GF-D8 (cell line): Measurements from ENCODE around the gene ARHGAP21.
"Not testable (repeated sequence)": the region's sequence is repeated elsewhere in the genome, so short reads cannot be mapped to it uniquely, and the experiment has no call there.

Experiments used
- DNase-seq: peaks from one replicate; lab custom pipeline; 2025; lab: John Stamatoyannopoulos, UW

ARHGAP21 gene

GRCh38 chr10:24625778-24626177 lies 97.9 kb downstream of the ARHGAP21 start:
- DNase-seq, result no peak

GRCh38 chr10:24623383-24623782 lies 100.3 kb downstream of the ARHGAP21 start:
- no peak for DNase-seq

GRCh38 chr10:24622781-24623301 lies 100.8 kb downstream of the ARHGAP21 start:
- no peak for DNase-seq

- not testable (repeated sequence) for DNase-seq
These were observed 102.5 kb downstream of the ARHGAP21 start for GRCh38 chr10:24621035-24621795.

- DNase-seq, result not testable (repeated sequence)
These were observed 103.7 kb downstream of the ARHGAP21 start for GRCh38 chr10:24619994-24620310.

GRCh38 chr10:24619291-24619993 lies 104.2 kb downstream of the ARHGAP21 start:
- DNase-seq, result not testable (repeated sequence)

- DNase-seq, result no peak
These were observed 105.3 kb downstream of the ARHGAP21 start for GRCh38 chr10:24618401-24618800.

- no peak for DNase-seq
These were observed 105.8 kb downstream of the ARHGAP21 start for GRCh38 chr10:24617771-24618396.

GRCh38 chr10:24616536-24616935 lies 107.2 kb downstream of the ARHGAP21 start:
- DNase-seq, result no peak

- no peak for DNase-seq
These were observed 117.7 kb downstream of the ARHGAP21 start for GRCh38 chr10:24606021-24606420.

GRCh38 chr10:24605141-24605540 lies 118.5 kb downstream of the ARHGAP21 start:
- no peak for DNase-seq

GRCh38 chr10:24603333-24603732 lies 120.4 kb downstream of the ARHGAP21 start:
- DNase-seq, result no peak

- no peak for DNase-seq
These were observed 125.7 kb downstream of the ARHGAP21 start for GRCh38 chr10:24597961-24598360.

- no peak for DNase-seq
These were observed 126.3 kb downstream of the ARHGAP21 start for GRCh38 chr10:24597426-24597825.

GRCh38 chr10:24596217-24596930 lies 127.3 kb downstream of the ARHGAP21 start:
- no peak for DNase-seq

GRCh38 chr10:24590697-24591457 lies 132.8 kb downstream of the ARHGAP21 start:
- no peak for DNase-seq

- no peak for DNase-seq
These were observed 134.4 kb downstream of the ARHGAP21 start for GRCh38 chr10:24589265-24589664.

GRCh38 chr10:24579906-24580305 lies 143.8 kb downstream of the ARHGAP21 start:
- DNase-seq, result no peak

GRCh38 chr10:24579448-24579847 lies 144.2 kb downstream of the ARHGAP21 start:
- no peak for DNase-seq

GRCh38 chr10:24575481-24576002 lies 148.1 kb downstream of the ARHGAP21 start:
- DNase-seq, result no peak

GRCh38 chr10:24574578-24575155 lies 149.0 kb downstream of the ARHGAP21 start:
- no peak for DNase-seq
